ENCODE measurements around the gene CDH13.

GRCh38 chr16:83698964-83699363 lies 1072.2 kb downstream of the CDH13 start:
- TF ChIP-seq ZFP3 (CRISPR knock-in tag; IDR thresholded peaks at IDR 0.05) (no peak), BACH2 (CRISPR knock-in tag; IDR thresholded peaks at IDR 0.05; ENCODE audit: borderline replicate concordance) (no peak), POU6F1 (CRISPR knock-in tag; IDR thresholded peaks at IDR 0.05; ENCODE audit: borderline replicate concordance, low read depth) (no peak), PATZ1 (CRISPR knock-in tag; IDR thresholded peaks at IDR 0.05; ENCODE audit: borderline replicate concordance) (no peak), CSDC2 (CRISPR knock-in tag; IDR thresholded peaks at IDR 0.05) (no peak), ZNF8 (CRISPR knock-in tag; IDR thresholded peaks at IDR 0.05) (no peak), GLIS3 (CRISPR knock-in tag; IDR thresholded peaks at IDR 0.05) (no peak)

Data from SK-N-SH treated with all-trans-retinoic acid at 6 μM for 48 hours (cell line).